CD4-positive, alpha-beta T cell treated with Interleukin-15 for 1 hour (primary cell): ENCODE results near the gene ARAP3.

Source experiments
- DNase-seq: peaks from one replicate; pipeline ENCODE4 v3.0.0-alpha.2; 2020

ARAP3 gene

GRCh38 chr5:141609044-141609443 is 73.0 kb downstream of the ARAP3 start:
- DNase-seq = no peak

DNA sequence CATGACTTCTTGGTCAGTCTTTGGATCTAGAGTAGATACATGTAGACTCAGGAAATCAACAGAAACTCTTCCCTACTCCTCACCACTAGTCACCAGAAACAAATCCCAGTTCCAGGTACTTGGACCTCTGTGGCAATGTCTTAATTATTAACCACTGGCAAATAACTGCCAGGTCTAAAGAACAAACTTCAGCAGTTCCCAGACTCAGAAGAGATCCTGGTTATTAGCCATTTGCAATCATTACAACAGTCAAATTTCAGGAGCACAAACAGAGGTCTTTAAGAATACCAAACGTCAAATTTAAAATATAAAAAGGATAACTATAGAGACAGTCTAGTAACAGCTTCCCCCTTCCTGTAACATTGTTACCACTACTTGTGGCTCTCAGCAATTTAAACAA is 73.5 kb downstream of the ARAP3 start:
- DNase-seq = no peak

DNA sequence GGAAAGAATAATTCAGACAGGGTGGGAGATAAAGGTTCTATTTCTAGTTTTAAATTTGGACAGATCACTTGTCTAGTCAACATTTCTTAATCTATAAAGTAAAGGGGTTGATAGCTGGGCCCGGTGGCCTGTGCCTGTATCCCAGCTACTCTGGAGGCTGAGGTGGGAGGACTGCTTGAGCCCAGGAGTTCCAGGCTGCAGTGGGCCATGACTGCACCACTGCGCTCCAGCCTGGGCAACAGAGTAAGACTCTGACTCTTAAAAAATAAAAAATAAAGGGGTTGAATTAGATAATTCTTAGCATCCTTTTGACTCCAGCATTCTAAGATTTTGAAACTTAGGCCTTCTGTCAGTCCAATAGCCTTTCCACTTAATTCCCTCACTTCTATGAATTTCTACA is 74.0 kb downstream of the ARAP3 start:
- DNase-seq = no peak

- peak; percentile 85 for DNase-seq
Observed at GRCh38 chr5:141605523-141606277, 76.3 kb downstream of the ARAP3 start.

GRCh38 chr5:141603923-141604717 is 77.9 kb downstream of the ARAP3 start:
- DNase-seq = peak; percentile 82
